Measurements from ENCODE around the gene LRP3.
"Not testable (repeated sequence)": the region's sequence is repeated elsewhere in the genome, so short reads cannot be mapped to it uniquely, and the experiment has no call there.

The LRP3 gene

GRCh38 chr19:33177417-33177979 is 16.6 kb upstream of the LRP3 start:
- peak; percentile 86 for DNase-seq

GRCh38 chr19:33186431-33187182 is 7.5 kb upstream of the LRP3 start:
- no peak for DNase-seq

- no peak for DNase-seq
Observed at GRCh38 chr19:33187183-33187540, 7.0 kb upstream of the LRP3 start.

- no peak for DNase-seq
Observed at GRCh38 chr19:33189453-33189852, 4.7 kb upstream of the LRP3 start.

- DNase-seq = not testable (repeated sequence)
Observed at GRCh38 chr19:33191092-33191491, 3.0 kb upstream of the LRP3 start.

GRCh38 chr19:33191501-33191900 is 2.6 kb upstream of the LRP3 start:
- no peak for DNase-seq

DNA sequence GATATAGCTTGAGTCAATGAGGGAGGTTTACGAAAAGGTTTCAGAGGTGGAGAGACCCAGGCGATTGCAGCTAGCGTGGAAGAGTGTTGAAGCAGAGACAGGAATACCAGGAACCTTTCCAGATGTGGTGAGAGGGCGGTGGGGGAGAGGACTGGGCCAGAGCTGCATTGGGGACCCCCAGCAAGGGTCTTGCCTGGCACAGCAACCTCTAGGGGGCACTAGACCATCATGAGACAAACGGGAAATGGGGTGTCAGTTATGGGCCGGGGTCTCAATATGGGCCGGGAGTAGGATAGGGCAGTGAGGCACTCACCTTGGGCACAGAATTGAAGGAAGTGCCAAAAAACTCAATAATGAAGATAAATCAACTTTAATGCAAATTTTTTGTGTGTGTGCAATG is 2.1 kb upstream of the LRP3 start:
- DNase-seq = no peak

DNA sequence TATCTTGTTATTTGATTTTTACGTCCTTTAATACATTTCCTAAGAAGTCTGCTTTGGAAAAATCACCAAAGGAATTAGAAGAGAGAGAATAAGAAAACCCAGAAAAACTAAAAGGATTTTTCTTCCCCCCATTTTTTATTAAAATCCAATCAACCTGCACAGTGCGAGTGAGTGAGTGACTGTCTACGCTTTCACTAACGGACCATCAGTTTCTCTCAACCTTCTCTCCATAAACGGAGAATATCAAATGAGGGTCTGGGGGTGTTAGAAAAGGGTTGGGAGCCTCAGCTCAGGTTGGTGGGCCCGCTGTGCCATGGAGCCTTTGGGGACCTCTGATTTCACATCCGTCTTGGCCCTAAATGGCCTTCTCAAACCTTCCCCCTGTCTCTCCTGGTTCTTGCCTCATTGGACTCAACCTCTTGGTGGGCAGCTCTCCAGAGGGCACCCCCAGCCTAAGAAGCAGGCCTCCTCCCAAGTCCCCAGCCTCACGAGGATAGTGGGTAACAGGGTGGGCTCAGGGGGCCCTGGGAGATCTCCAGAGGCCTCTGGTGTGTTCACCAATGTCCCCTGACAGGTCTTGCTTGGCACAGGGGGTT is 763 bp upstream of the LRP3 start:
- no peak for DNase-seq

- DNase-seq = no peak
Observed at GRCh38 chr19:33194532-33194885, 379 bp downstream of the LRP3 start.

- no peak for DNase-seq
Observed at GRCh38 chr19:33194886-33195644, 935 bp downstream of the LRP3 start.

DNA sequence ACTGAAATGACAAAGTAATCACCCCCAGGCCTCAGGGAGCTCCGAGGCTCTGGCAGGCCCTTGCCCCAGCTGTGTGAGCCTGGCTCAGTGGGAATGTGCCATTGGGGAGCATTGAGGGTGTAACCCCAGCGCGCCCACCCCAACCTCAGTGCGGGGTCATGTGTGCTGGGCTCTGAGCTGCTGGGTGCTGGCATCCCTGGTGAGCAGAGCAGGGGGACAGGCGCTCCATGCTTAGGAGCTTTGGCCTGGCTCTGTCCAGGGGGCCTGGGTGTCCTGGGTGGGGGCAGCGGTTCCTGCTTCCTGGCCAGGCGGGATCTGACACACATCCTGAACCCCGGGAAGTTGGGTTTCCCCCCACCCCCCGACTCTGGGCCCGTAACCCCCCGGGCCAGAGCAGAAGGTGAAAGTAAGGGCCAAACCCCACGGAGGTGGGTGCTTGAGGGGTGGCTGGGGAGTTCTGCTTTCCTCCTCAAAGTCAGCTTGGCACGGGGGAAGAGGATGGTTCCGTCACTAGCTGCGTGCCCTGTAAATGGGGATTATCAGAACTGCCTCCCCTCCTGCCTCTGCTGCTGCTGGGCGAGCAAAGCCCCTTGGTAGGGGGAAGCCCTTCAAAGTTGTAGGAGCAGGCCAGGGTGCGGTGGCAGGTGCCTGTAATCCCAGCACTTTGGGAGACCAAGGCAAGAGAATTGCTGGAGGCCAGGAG is 1.7 kb downstream of the LRP3 start:
- no peak for DNase-seq

DNA sequence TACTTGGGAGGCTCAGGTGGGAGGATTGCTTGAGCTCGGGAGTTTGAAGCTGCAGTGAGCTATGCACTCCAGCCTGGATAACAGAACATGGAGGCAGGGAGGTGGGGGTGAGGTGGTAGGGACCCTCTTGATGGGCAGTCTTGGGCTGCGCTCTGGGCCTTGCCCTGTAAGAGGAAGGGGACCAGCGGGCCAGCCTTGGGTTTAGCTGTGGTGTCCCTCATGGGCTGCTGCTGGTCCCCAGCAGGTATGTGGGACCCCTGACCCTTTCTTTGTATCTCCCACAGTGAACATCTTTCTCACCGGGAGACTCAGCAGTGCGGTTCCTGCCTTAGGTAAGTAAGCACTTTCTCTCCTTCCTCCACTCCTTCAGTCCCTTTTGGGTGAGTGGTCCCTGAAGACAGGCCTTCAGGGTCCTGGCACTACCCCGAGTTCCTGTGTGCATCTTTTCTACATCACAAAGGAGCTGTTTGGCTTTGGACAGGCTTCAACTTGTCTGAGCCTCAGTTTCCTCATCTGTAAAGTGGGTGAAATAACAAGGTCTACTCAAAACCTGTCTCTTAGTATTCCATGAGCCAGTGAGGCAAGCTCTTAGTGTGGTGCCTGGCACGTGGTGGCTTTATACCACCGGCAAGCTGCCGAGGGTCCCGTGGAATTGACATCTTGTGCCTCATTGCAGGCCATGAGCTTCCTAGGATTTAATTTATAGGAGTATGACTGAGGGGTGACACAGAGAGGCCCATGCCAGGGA is 2.5 kb downstream of the LRP3 start:
- DNase-seq = no peak

GRCh38 chr19:33197591-33198000 is 3.5 kb downstream of the LRP3 start:
- DNase-seq = no peak

DNA sequence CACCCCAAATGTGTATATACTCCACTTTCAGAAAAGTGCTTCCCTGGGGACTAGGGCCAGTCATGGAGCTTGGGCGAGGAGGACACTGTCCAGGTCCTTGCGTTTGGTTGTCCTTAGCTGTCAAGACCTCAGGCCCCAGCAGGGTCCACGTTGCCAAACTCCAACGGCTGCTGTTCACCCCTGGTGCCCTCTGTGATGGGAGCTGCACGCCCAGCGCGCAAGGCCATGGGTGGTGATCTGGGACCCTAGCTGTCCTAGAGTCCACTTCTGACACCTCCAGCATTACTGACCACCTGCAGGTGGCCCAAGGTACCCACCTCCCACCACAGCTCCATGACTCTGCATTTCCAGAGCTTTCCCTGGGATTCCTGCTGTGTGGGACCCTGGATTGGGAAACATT is 4.0 kb downstream of the LRP3 start:
- no peak for DNase-seq

DNA sequence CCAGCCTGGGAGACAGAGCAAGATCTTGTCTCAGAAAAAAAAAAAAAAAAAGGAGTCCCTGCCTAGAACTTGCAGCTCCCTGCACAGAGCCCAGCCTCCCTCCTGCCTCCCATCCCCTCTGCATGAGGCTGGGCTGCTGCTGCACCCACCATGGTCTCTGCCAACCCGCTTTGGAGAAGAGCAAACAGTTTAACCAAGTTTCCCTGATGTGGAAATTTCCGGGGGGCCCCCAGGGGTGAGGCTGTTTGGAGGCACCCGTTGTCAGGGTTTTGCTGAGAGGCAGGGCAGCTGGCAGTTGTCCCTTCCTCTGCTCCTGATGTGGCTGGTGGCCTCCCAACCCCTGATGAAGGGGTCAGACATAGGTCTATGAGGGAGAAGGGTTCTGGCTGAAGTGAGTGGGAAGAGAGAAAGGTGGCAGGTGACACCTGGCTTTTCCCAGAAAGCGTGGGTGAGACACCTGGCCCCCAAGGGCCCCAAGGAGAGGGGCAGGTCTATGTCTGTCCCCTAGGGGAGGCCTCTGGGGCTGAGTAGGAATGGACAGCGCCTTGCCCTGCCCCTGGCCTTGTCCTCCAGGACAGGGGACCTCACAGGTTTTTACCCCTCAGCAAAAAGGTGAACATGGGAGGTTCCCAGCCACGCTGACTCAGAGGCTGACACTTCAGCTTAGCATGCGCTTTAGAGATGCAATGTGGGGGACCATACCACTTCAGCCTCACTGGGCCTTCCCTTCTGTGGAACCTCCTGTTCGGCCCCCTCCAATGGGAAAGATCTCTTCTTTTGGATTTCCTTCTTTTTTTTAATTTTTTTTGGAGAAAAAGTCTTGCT is 5.5 kb downstream of the LRP3 start:
- DNase-seq = no peak

DNA sequence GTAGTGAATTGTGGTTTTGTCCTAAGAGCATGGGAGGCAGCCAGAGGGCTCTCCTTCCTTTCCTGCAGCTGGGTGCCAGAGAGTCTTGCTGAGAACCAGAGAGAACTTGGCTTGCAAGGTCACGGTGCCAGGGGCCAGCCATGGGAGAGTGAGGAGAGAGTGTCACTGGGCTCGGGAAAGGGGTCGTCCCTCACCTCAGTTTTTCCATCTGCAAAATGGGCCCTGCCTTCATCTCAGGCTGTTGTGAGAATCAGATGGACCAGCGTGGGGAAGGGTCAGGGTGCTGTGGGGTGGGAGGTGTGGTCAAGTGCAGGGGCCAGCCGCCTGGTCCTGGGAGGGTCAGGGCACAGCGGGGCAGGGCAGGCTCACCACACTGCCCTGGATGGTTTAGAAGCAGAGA is 7.3 kb downstream of the LRP3 start:
- no peak for DNase-seq

- no peak for DNase-seq
Observed at GRCh38 chr19:33201886-33202545, 7.9 kb downstream of the LRP3 start.

GRCh38 chr19:33202546-33203507 is 8.7 kb downstream of the LRP3 start:
- DNase-seq = no peak

DNA sequence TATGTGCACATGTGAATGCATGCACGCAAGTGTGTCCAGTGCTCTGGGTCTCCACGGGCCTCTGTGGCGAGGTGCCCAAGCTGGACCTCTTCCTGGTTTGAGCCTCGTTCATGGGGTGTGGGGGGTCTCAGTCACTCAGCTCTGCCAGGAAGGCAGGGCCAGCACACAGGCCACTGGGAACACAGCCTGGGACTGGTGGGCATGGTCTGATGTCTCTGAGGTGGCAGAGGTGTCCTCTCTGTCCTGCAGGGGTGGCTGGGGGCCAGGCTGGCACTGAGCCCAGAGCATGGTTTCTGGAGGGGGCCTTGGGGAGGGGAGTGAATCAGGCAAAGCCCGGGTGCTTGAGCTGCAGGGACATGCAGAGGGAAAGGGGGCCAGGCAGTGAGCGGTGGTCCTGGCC is 9.4 kb downstream of the LRP3 start:
- no peak for DNase-seq
